Erythroblast (primary cell): ENCODE data around the gene SIL1.

Source experiments
- GATA1 ChIP-seq: IDR thresholded peaks from 2 replicates; pipeline ENCODE4 v1.6.1; 2011; ENCODE audit warnings: low read depth, mild to moderate bottlenecking, control low read depth, low read length, moderate library complexity
- POLR2A ChIP-seq: IDR thresholded peaks from 2 replicates; pipeline ENCODE4 v1.6.1; 2011; ENCODE audit warnings: mild to moderate bottlenecking, low read length

DNA sequence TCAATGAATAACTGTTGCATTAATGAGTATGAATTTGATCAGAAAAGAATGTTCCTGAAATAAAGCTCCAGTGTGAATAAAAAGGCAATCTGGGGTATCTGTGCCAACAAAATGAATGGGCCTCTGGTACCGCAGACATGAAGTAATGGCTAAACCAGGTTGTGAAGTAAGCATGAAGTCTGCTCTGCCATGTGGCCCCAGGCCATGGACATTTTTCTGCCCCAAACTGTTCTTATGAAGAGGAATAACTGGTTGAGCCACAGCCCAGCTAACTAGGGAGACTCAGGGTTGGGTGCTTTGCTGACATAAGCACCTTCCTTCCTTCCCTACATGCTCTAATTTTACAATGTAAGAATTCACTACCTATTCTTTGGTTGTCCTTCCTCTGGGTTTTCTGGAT lies 175.6 kb downstream of the SIL1 start:
- TF ChIP-seq POLR2A, result no peak
- TF ChIP-seq GATA1, result no peak
